SH-SY5Y (cell line): ENCODE results near the gene SGK2.

Experiments
- GATA2 ChIP-seq: IDR thresholded peaks from 2 replicates; pipeline ENCODE4 v1.6.1; 2011; ENCODE audit warnings: mild to moderate bottlenecking, low read depth, low read length
- GATA3 ChIP-seq: IDR thresholded peaks from 2 replicates; pipeline ENCODE4 v1.6.1; 2011; ENCODE audit warnings: low read depth, mild to moderate bottlenecking, low read length, moderate library complexity

Gene SGK2

GRCh38 chr20:43564993-43565757, 6.3 kb downstream of the SGK2 start:
- no peak for TF ChIP-seq GATA2
- no peak for TF ChIP-seq GATA3

GRCh38 chr20:43565758-43566104, 6.9 kb downstream of the SGK2 start:
- TF ChIP-seq GATA2 (no peak), GATA3 (no peak)

- no peak for TF ChIP-seq GATA2
Observed at GRCh38 chr20:43567477-43567876, 8.7 kb downstream of the SGK2 start.

- TF ChIP-seq GATA2 = no peak
- no peak for TF ChIP-seq GATA3
Observed at GRCh38 chr20:43568706-43569105, 9.9 kb downstream of the SGK2 start.

GRCh38 chr20:43569282-43569681, 10.5 kb downstream of the SGK2 start:
- TF ChIP-seq GATA3 = no peak
- no peak for TF ChIP-seq GATA2

GRCh38 chr20:43570496-43570895, 11.7 kb downstream of the SGK2 start:
- TF ChIP-seq GATA3 = no peak
- TF ChIP-seq GATA2 = no peak

GRCh38 chr20:43571310-43571709, 12.5 kb downstream of the SGK2 start:
- TF ChIP-seq GATA2 = no peak
- no peak for TF ChIP-seq GATA3

- TF ChIP-seq GATA3 (no peak), GATA2 (no peak)
Observed at GRCh38 chr20:43571771-43572170, 12.9 kb downstream of the SGK2 start.

GRCh38 chr20:43572891-43573290, 14.1 kb downstream of the SGK2 start:
- TF ChIP-seq GATA2 (no peak), GATA3 (no peak)

- TF ChIP-seq GATA3 (no peak), GATA2 (no peak)
Observed at GRCh38 chr20:43576108-43576507, 17.3 kb downstream of the SGK2 start.

GRCh38 chr20:43579861-43580793, 21.3 kb downstream of the SGK2 start:
- TF ChIP-seq GATA3 (no peak), GATA2 (no peak)

GRCh38 chr20:43583133-43583864, 24.5 kb downstream of the SGK2 start:
- TF ChIP-seq GATA2 = no peak
- TF ChIP-seq GATA3 = no peak

GRCh38 chr20:43583982-43584432, 25.2 kb downstream of the SGK2 start:
- no peak for TF ChIP-seq GATA2
- TF ChIP-seq GATA3 = no peak
